ENCODE results near the gene LAMA4.

GRCh38 chr6:112254921-112255320, 554 bp upstream of the LAMA4 start:
- TF ChIP-seq TAF1 (conservative IDR thresholded peaks at IDR 0.05): no peak
- TF ChIP-seq CTCF (IDR thresholded peaks at IDR 0.05; ENCODE audit: low read depth, low read length, missing input control): no peak
- no peak for TF ChIP-seq JUND (IDR thresholded peaks at IDR 0.05)
- TF ChIP-seq FOXA2 (IDR thresholded peaks at IDR 0.05): no peak
- no peak for TF ChIP-seq REST (IDR thresholded peaks at IDR 0.05)
- no peak for TF ChIP-seq EGR1 (IDR thresholded peaks at IDR 0.05; ENCODE audit: low read depth in 2 of 2)
- no peak for TF ChIP-seq HNF4G (IDR thresholded peaks at IDR 0.05)
- no peak for TF ChIP-seq YY1 (IDR thresholded peaks at IDR 0.05)
- no peak for TF ChIP-seq GABPA (IDR thresholded peaks at IDR 0.05 in 1 of 2, conservative IDR thresholded peaks at IDR 0.05 in 1 of 2)
- TF ChIP-seq RXRA (IDR thresholded peaks at IDR 0.05): no peak
- no peak for TF ChIP-seq SP1 (IDR thresholded peaks at IDR 0.05)
- no peak for TF ChIP-seq ATF3 (IDR thresholded peaks at IDR 0.05)

Data from liver (tissue), 3 donors.